Uterus (tissue), 2 donors: ENCODE measurements around the gene RUNX1.

Experiments used
- POLR2A ChIP-seq, 2 donors: fragments of 450-650 bp; IDR thresholded peaks; one replicate each; pipeline ENCODE4 v1.6.1; 2016; ENCODE audit warnings: antibody characterized with exemption in 2 of 2, mild to moderate bottlenecking in 1 of 2, moderate library complexity in 1 of 2
- TF ChIP-seq, protein P1 (sequence below), 4 experiments: fragments of 200-600 bp in 2 of 4; fragments of 450-650 bp in 2 of 4; sonication (generic) in 2 of 4; IDR thresholded peaks; one replicate each; pipeline ENCODE4 v1.5.1; 2016 to 2019; ENCODE audit warnings: antibody characterized with exemption in 4 of 4, mild to moderate bottlenecking in 2 of 4, moderate library complexity in 1 of 4

GRCh38 chr21:34813266-34813894, 235.7 kb downstream of the RUNX1 start:
- no peak for TF ChIP-seq POLR2A (IDR thresholded peaks at IDR 0.05)
- TF ChIP-seq, protein P1, sequence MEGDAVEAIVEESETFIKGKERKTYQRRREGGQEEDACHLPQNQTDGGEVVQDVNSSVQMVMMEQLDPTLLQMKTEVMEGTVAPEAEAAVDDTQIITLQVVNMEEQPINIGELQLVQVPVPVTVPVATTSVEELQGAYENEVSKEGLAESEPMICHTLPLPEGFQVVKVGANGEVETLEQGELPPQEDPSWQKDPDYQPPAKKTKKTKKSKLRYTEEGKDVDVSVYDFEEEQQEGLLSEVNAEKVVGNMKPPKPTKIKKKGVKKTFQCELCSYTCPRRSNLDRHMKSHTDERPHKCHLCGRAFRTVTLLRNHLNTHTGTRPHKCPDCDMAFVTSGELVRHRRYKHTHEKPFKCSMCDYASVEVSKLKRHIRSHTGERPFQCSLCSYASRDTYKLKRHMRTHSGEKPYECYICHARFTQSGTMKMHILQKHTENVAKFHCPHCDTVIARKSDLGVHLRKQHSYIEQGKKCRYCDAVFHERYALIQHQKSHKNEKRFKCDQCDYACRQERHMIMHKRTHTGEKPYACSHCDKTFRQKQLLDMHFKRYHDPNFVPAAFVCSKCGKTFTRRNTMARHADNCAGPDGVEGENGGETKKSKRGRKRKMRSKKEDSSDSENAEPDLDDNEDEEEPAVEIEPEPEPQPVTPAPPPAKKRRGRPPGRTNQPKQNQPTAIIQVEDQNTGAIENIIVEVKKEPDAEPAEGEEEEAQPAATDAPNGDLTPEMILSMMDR (IDR thresholded peaks at IDR 0.05), result no peak
